Endometrial microvascular endothelial cells (primary cell): ENCODE measurements around the gene VIL1. TPM values are rescaled to one million over a fixed set of nuclear protein-coding genes. Genes with fewer than 3 reads are reported as not detected.

Experiments
- in situ Hi-C: cut with HindIII; loops from 2 replicates; pipeline ENCODE4 v1.10.0; 2017; ENCODE audit warnings: low sequenced_read_pairs, low pct_unique_long_range_greater_than_20kb; ENCODE audit errors: inconsistent ontology term
- total RNA-seq: library from RNA; depleted of rRNA; stranded (reverse); fragments of >200 nt; gene quantifications from one replicate; pipeline ENCODE4 v1.2.3, GENCODE V29; 2015; ENCODE audit errors: inconsistent ontology term

Gene VIL1
- total RNA-seq, 1 donor from 2014 or later = not detected

- in situ Hi-C loops = no loop called here
Observed at GRCh38 chr2:218431878-218432277, 13.0 kb downstream of the VIL1 start.

- in situ Hi-C loops = no loop called here
Observed at GRCh38 chr2:218432676-218433365, 13.9 kb downstream of the VIL1 start.

GRCh38 chr2:218434456-218434855, 15.5 kb downstream of the VIL1 start:
- in situ Hi-C loops = no loop called here

GRCh38 chr2:218435003-218435982, 16.4 kb downstream of the VIL1 start:
- in situ Hi-C loops = no loop called here

GRCh38 chr2:218436992-218437391, 18.1 kb downstream of the VIL1 start:
- in situ Hi-C loops = no loop called here

GRCh38 chr2:218437969-218438368, 19.0 kb downstream of the VIL1 start:
- in situ Hi-C loops = no loop called here

- in situ Hi-C loops = no loop called here
Observed at GRCh38 chr2:218438596-218438995, 19.7 kb downstream of the VIL1 start.

GRCh38 chr2:218444692-218445357, 25.9 kb downstream of the VIL1 start:
- in situ Hi-C loops = no loop called here

GRCh38 chr2:218445602-218446001, 26.7 kb downstream of the VIL1 start:
- in situ Hi-C loops = no loop called here

- in situ Hi-C loops = no loop called here
Observed at GRCh38 chr2:218446547-218446946, 27.6 kb downstream of the VIL1 start.

GRCh38 chr2:218447072-218447471, 28.1 kb downstream of the VIL1 start:
- in situ Hi-C loops = no loop called here

GRCh38 chr2:218448934-218449333, 30.0 kb downstream of the VIL1 start:
- in situ Hi-C loops = no loop called here

- in situ Hi-C loops = no loop called here
Observed at GRCh38 chr2:218452079-218452478, 33.2 kb downstream of the VIL1 start.

GRCh38 chr2:218456849-218457248, 37.9 kb downstream of the VIL1 start:
- in situ Hi-C loops = no loop called here

- in situ Hi-C loops = no loop called here
Observed at GRCh38 chr2:218458598-218458997, 39.7 kb downstream of the VIL1 start.

- in situ Hi-C loops = no loop called here
Observed at GRCh38 chr2:218465987-218466633, 47.2 kb downstream of the VIL1 start.

GRCh38 chr2:218470448-218470847, 51.5 kb downstream of the VIL1 start:
- in situ Hi-C loops = no loop called here

- in situ Hi-C loops = no loop called here
Observed at GRCh38 chr2:218471036-218471435, 52.1 kb downstream of the VIL1 start.

GRCh38 chr2:218471982-218472381, 53.1 kb downstream of the VIL1 start:
- in situ Hi-C loops = no loop called here
